ENCODE results near the gene JARID2. TPM values are rescaled to one million over a fixed set of nuclear protein-coding genes. Genes with fewer than 3 reads are reported as not detected.

Gene JARID2
- total and polyA plus RNA-seq, 4 donors: 3.8 to 14.8 (median 12.0) TPM

DNA sequence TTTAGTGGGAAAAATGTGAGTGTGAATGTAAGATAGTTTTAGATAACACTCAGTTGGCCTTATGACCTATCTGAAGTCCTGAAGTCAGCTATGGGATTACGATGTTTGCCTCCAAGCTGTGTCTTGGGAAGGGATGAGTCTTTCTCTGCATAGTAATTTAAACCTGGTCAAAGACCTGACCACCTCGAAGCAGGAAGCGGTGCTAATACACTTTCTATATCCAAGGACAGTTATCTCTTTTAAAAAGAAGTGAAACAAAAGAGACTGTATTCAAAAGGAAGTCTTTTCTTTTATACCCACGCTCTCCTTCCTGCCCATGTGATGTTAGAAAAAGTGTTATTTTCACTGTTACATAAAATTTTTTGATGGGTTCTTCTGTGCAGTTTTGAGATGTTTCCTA lies 94.9 kb downstream of the JARID2 start:
- WGBS, 2 donors: 28 to 44% methylated on average over 4 of the region's 4 CpGs
- DNase-seq (no peak), ATAC-seq (ENCODE audit: insufficient read depth, low FRiP score) (no peak)
- no peaks in the 10 kb centered on the region for H3K27me3 ChIP-seq (ENCODE audit: control insufficient read depth in 3 of 3, insufficient read depth in 3 of 3, low read length in 2 of 3)
- H3K9me3 ChIP-seq (ENCODE audit: control insufficient read depth in 4 of 4, insufficient read depth in 3 of 4, low read length in 3 of 4): no peaks in the 10 kb centered on the region
- H3K27ac ChIP-seq (ENCODE audit: low read depth in 1 of 2, low read length in 1 of 2): no peak overlapping the region
- H3K4me3 ChIP-seq: no peak overlapping the region
- no peak for TF ChIP-seq CTCF (IDR thresholded peaks at IDR 0.05; ENCODE audit: control extremely low read depth, extremely low read depth)
- peaks cover 10 to 44% (median 24%) of the 10 kb centered on the region in 5 donors for H3K4me1 ChIP-seq (ENCODE audit: control insufficient read depth in 5 of 5, insufficient read depth in 5 of 5, low read length in 5 of 5)
- H3K9ac ChIP-seq (ENCODE audit: insufficient read depth in 1 of 2, low read length in 2 of 2): no peak overlapping the region
- no peaks in the 10 kb centered on the region for H3K36me3 ChIP-seq (ENCODE audit: control insufficient read depth in 4 of 4, insufficient read depth in 4 of 4, low read length in 4 of 4)

DNA sequence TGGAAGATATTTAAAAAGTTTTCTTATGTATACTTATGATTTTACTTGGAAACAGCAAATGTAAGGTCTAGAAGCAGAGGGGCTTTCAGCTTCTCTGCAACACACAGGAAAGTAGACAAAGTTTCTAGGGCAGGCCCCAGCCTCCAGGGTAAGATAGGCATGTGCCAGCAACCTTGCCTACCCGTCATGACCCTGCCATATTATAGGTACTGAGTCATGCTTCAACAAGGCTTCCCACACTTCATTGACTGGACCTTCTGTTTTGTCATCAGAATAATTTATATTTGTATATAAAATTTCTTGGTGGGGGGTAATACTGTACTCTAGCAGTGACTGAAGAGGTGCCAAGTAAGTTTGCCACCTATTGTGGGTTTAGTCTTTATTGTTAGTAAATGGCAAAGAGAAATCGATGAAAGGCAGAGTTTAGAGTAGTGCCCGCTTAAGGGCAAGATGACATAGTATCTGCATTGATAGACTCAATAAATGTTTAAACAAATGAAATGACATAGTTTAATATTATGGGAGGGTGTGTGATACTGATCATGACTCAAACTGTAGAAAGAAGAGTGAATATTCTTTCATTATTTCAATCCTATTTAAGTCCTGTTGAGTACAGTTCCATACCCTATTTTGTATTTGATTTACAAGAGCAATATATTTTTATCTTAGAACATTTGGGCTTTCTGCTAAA lies 95.6 kb downstream of the JARID2 start:
- ATAC-seq (ENCODE audit: insufficient read depth, low FRiP score): no peak
- TF ChIP-seq CTCF (IDR thresholded peaks at IDR 0.05; ENCODE audit: control extremely low read depth, extremely low read depth): no peak
- DNase-seq: no peak
- H3K9me3 ChIP-seq (ENCODE audit: control insufficient read depth in 4 of 4, insufficient read depth in 3 of 4, low read length in 3 of 4): no peaks in the 10 kb centered on the region
- no peak overlapping the region for H3K27ac ChIP-seq (ENCODE audit: low read depth in 1 of 2, low read length in 1 of 2)
- no peaks in the 10 kb centered on the region for H3K36me3 ChIP-seq (ENCODE audit: control insufficient read depth in 4 of 4, insufficient read depth in 4 of 4, low read length in 4 of 4)
- no peak overlapping the region for H3K9ac ChIP-seq (ENCODE audit: insufficient read depth in 1 of 2, low read length in 2 of 2)
- H3K27me3 ChIP-seq (ENCODE audit: control insufficient read depth in 3 of 3, insufficient read depth in 3 of 3, low read length in 2 of 3): no peaks in the 10 kb centered on the region
- H3K4me1 ChIP-seq (ENCODE audit: control insufficient read depth in 5 of 5, insufficient read depth in 5 of 5, low read length in 5 of 5): peaks cover 10 to 43% (median 24%) of the 10 kb centered on the region in 5 donors
- WGBS, 2 donors: 80 to 83% methylated on average over 3 of the region's 3 CpGs
- no peak overlapping the region for H3K4me3 ChIP-seq

- TF ChIP-seq CTCF (IDR thresholded peaks at IDR 0.05; ENCODE audit: control extremely low read depth, extremely low read depth): no peak
- H3K4me1 ChIP-seq (ENCODE audit: control insufficient read depth in 5 of 5, insufficient read depth in 5 of 5, low read length in 5 of 5): peaks cover 6 to 37% (median 21%) of the 10 kb centered on the region in 5 donors
- 83 to 89% methylated on average over 3 of the region's 3 CpGs for WGBS, 2 donors
These were observed 96.2 kb downstream of the JARID2 start for GRCh38 chr6:15342114-15342513.

More at GRCh38 chr6:15342114-15342513, 96.2 kb downstream of the JARID2 start:
- H3K27me3 ChIP-seq (ENCODE audit: control insufficient read depth in 3 of 3, insufficient read depth in 3 of 3, low read length in 2 of 3): no peaks in the 10 kb centered on the region
- no peaks in the 10 kb centered on the region for H3K9me3 ChIP-seq (ENCODE audit: control insufficient read depth in 4 of 4, insufficient read depth in 3 of 4, low read length in 3 of 4)
- no peak overlapping the region for H3K27ac ChIP-seq (ENCODE audit: low read depth in 1 of 2, low read length in 1 of 2)
- no peak for ATAC-seq (ENCODE audit: insufficient read depth, low FRiP score)
- H3K36me3 ChIP-seq (ENCODE audit: control insufficient read depth in 4 of 4, insufficient read depth in 4 of 4, low read length in 4 of 4): no peaks in the 10 kb centered on the region
- H3K4me3 ChIP-seq: no peak overlapping the region
- no peak overlapping the region for H3K9ac ChIP-seq (ENCODE audit: insufficient read depth in 1 of 2, low read length in 2 of 2)
- DNase-seq: no peak
